ENCODE measurements around the gene STOX2.

The STOX2 gene

DNA sequence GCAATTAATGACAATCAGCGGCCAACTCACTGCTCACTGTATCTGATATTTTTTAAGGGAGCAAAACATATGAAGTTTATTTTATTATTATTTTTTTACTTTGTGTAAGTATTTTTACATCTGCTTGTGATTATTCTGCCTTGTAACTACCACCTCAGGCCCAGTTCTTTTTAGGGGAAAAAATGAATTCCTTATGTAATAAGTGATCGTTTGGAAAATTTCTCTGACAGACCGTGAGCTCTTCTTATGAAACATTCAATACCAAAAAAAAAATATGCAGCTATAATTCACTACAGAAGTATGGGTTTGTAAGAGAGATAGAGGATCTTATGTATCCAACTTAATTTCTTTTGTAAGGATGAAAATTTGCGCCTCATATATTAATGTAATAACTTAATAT is 33.5 kb upstream of the STOX2 start:
- TF ChIP-seq POLR2AphosphoS5 (IDR thresholded peaks at IDR 0.05; ENCODE audit: low read depth, low read length) (no peak), TAF1 (IDR thresholded peaks at IDR 0.05; ENCODE audit: borderline replicate concordance, insufficient read depth, low read length) (no peak), SIN3A (IDR thresholded peaks at IDR 0.05; ENCODE audit: borderline replicate concordance, insufficient read depth, low read length) (no peak), FOXP2 (optimal IDR thresholded peaks at IDR 0.05; ENCODE audit: borderline replicate concordance, extremely low read depth, extremely low read length, insufficient read depth) (no peak)
- TF ChIP-seq, protein P1, sequence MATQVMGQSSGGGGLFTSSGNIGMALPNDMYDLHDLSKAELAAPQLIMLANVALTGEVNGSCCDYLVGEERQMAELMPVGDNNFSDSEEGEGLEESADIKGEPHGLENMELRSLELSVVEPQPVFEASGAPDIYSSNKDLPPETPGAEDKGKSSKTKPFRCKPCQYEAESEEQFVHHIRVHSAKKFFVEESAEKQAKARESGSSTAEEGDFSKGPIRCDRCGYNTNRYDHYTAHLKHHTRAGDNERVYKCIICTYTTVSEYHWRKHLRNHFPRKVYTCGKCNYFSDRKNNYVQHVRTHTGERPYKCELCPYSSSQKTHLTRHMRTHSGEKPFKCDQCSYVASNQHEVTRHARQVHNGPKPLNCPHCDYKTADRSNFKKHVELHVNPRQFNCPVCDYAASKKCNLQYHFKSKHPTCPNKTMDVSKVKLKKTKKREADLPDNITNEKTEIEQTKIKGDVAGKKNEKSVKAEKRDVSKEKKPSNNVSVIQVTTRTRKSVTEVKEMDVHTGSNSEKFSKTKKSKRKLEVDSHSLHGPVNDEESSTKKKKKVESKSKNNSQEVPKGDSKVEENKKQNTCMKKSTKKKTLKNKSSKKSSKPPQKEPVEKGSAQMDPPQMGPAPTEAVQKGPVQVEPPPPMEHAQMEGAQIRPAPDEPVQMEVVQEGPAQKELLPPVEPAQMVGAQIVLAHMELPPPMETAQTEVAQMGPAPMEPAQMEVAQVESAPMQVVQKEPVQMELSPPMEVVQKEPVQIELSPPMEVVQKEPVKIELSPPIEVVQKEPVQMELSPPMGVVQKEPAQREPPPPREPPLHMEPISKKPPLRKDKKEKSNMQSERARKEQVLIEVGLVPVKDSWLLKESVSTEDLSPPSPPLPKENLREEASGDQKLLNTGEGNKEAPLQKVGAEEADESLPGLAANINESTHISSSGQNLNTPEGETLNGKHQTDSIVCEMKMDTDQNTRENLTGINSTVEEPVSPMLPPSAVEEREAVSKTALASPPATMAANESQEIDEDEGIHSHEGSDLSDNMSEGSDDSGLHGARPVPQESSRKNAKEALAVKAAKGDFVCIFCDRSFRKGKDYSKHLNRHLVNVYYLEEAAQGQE (IDR thresholded peaks at IDR 0.05; ENCODE audit: insufficient read depth in 1 of 2, low read depth in 2 of 2, low read length in 2 of 2), result no peak

DNA sequence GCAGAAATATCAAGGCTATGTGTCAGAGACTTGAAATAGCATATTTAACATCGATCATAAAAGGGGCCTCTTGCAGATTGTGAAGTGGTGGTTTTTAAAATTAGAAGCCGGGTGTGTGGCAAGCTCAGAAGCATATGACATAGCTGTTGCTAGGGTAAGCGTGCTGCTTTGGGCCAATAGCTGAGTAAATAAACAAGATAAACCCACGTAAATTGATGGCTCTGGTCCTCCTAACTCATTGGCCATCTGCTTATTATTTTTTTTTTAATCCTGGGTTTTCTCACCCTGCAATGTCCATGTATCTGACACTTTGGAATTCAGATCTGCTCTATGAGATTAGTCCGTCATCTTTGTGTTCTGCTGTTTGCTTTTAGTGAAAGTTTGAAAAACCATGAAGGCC is 32.6 kb upstream of the STOX2 start:
- TF ChIP-seq POLR2AphosphoS5 (IDR thresholded peaks at IDR 0.05; ENCODE audit: low read depth, low read length) (no peak), TAF1 (IDR thresholded peaks at IDR 0.05; ENCODE audit: borderline replicate concordance, insufficient read depth, low read length) (no peak), SIN3A (IDR thresholded peaks at IDR 0.05; ENCODE audit: borderline replicate concordance, insufficient read depth, low read length) (no peak), FOXP2 (optimal IDR thresholded peaks at IDR 0.05; ENCODE audit: borderline replicate concordance, extremely low read depth, extremely low read length, insufficient read depth) (no peak)
- TF ChIP-seq, protein P1 (IDR thresholded peaks at IDR 0.05; ENCODE audit: insufficient read depth in 1 of 2, low read depth in 2 of 2, low read length in 2 of 2), result no peak

DNA sequence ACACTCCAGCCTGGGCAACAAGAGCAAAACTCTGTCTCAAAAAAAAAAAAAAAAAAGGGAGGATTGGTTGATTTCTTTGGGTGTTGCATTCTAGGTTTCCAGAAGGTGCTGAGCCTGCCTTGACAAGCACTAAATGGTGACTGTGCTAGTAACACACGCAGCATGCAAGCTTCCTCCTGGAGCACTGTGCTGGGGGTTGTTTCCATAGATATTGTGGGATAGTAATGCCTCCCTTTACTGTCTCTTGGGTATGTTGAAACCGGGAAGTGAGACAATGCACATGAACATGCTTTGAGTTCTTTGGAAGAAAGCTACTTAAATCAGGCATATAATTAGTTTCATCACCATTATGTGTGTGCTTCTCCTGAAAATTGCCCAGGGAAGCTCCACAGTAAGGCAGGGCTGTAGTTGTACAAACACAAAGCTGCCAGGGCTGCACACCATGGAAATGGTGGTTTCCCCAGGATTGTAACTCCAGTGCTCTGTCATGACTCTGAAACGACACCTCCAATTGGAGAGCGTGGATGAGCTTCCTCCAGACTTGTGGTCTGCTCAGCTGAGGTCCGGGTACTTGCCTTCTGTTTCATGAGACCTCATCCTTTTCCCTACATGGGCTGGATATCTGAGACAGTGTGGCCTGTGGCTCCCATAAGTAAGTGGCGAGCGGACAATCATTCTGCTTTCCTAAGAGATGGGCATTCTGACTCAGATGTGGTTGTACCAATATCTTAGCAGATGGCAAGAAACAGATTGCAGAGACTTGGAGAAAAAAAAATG is 31.5 kb upstream of the STOX2 start:
- TF ChIP-seq TAF1 (IDR thresholded peaks at IDR 0.05; ENCODE audit: borderline replicate concordance, insufficient read depth, low read length) (no peak), FOXP2 (optimal IDR thresholded peaks at IDR 0.05; ENCODE audit: borderline replicate concordance, extremely low read depth, extremely low read length, insufficient read depth) (no peak), SIN3A (IDR thresholded peaks at IDR 0.05; ENCODE audit: borderline replicate concordance, insufficient read depth, low read length) (no peak), POLR2AphosphoS5 (IDR thresholded peaks at IDR 0.05; ENCODE audit: low read depth, low read length) (no peak)
- TF ChIP-seq, protein P1 (IDR thresholded peaks at IDR 0.05; ENCODE audit: insufficient read depth in 1 of 2, low read depth in 2 of 2, low read length in 2 of 2), result no peak

DNA sequence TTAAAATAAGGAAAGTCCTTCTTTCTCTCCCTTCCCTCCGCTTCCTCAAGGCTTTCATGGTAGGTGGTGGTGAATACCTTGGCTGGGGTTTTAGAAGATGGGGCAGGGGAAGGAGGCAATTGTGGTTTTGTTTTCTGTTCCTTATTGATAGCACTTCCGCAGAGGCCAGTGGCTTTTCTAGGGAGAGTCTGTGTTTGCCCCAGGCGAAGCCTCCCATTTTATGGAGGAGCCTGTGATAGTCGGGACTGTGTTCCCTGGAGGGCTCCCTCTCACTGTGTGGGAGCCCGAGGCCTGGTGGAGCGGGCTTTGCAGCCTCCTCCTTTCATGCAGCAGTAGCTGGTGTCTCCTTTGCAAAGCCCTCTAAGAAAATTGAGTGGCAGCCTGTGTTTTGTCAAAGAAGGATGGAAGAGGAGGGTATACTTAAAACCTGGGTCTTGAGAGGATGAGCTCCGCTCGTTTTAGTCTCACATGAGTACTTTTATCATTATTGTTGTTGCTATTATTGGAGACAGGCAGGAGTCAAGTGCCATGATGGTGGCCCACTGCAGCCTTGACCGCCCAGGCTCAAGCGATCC is 29.8 kb upstream of the STOX2 start:
- TF ChIP-seq, protein P1 (IDR thresholded peaks at IDR 0.05; ENCODE audit: insufficient read depth in 1 of 2, low read depth in 2 of 2, low read length in 2 of 2), result no peak
- TF ChIP-seq TAF1 (IDR thresholded peaks at IDR 0.05; ENCODE audit: borderline replicate concordance, insufficient read depth, low read length), result no peak
- TF ChIP-seq FOXP2 (optimal IDR thresholded peaks at IDR 0.05; ENCODE audit: borderline replicate concordance, extremely low read depth, extremely low read length, insufficient read depth), result no peak
- no peak for TF ChIP-seq SIN3A (IDR thresholded peaks at IDR 0.05; ENCODE audit: borderline replicate concordance, insufficient read depth, low read length)
- no peak for TF ChIP-seq POLR2AphosphoS5 (IDR thresholded peaks at IDR 0.05; ENCODE audit: low read depth, low read length)
